ENCODE data around the gene NHLRC3.

Gene NHLRC3

GRCh38 chr13:39040206-39040605, 1.9 kb downstream of the NHLRC3 start:
- Histone ChIP-seq H3K4me3 (ENCODE audit: insufficient read length, low read depth) (no peak overlapping the region), H3K9ac (ENCODE audit: insufficient read length, low read depth) (no peak overlapping the region)
- TF ChIP-seq YY1 (IDR thresholded peaks at IDR 0.05; ENCODE audit: insufficient read depth, insufficient read length) (no peak), SUZ12 (IDR thresholded peaks at IDR 0.05; ENCODE audit: extremely low read depth, insufficient read depth, insufficient read length) (no peak), ZNF274 (IDR thresholded peaks at IDR 0.05; ENCODE audit: low read depth, low read length) (no peak)

GRCh38 chr13:39044536-39044935, 6.3 kb downstream of the NHLRC3 start:
- Histone ChIP-seq H3K36me3 (ENCODE audit: insufficient read depth, insufficient read length, low read length) (no peaks in the 10 kb centered on the region), H3K27me3 (ENCODE audit: insufficient read depth, insufficient read length) (no peaks in the 10 kb centered on the region), H3K9ac (ENCODE audit: insufficient read length, low read depth) (no peak overlapping the region), H3K9me3 (ENCODE audit: insufficient read depth, low read length) (no peaks in the 10 kb centered on the region), H3K4me1 (ENCODE audit: insufficient read depth, insufficient read length) (no peaks in the 10 kb centered on the region), H3K4me3 (ENCODE audit: insufficient read length, low read depth) (no peak overlapping the region)
- no peak for DNase-seq (ENCODE audit: low read depth, low spot score)
- no peak for TF ChIP-seq SUZ12 (IDR thresholded peaks at IDR 0.05; ENCODE audit: extremely low read depth, insufficient read depth, insufficient read length)
- no peak for TF ChIP-seq ZNF274 (IDR thresholded peaks at IDR 0.05; ENCODE audit: low read depth, low read length)
- no peak for TF ChIP-seq YY1 (IDR thresholded peaks at IDR 0.05; ENCODE audit: insufficient read depth, insufficient read length)

More at GRCh38 chr13:39040206-39040605, 1.9 kb downstream of the NHLRC3 start:
- DNase-seq (ENCODE audit: low read depth, low spot score), result no peak
- Histone ChIP-seq H3K9me3 (ENCODE audit: insufficient read depth, low read length) (no peaks in the 10 kb centered on the region), H3K4me1 (ENCODE audit: insufficient read depth, insufficient read length) (no peaks in the 10 kb centered on the region), H3K36me3 (ENCODE audit: insufficient read depth, insufficient read length, low read length) (no peaks in the 10 kb centered on the region), H3K27me3 (ENCODE audit: insufficient read depth, insufficient read length) (no peaks in the 10 kb centered on the region)

- Histone ChIP-seq H3K4me1 (ENCODE audit: insufficient read depth, insufficient read length) (no peaks in the 10 kb centered on the region), H3K4me3 (ENCODE audit: insufficient read length, low read depth) (no peak overlapping the region)
These were observed 9.3 kb downstream of the NHLRC3 start for GRCh38 chr13:39047560-39047959.

GRCh38 chr13:39048806-39049205, 10.6 kb downstream of the NHLRC3 start:
- Histone ChIP-seq H3K4me3 (ENCODE audit: insufficient read length, low read depth) (no peak overlapping the region), H3K27me3 (ENCODE audit: insufficient read depth, insufficient read length) (no peaks in the 10 kb centered on the region), H3K36me3 (ENCODE audit: insufficient read depth, insufficient read length, low read length) (no peaks in the 10 kb centered on the region), H3K9ac (ENCODE audit: insufficient read length, low read depth) (no peak overlapping the region), H3K9me3 (ENCODE audit: insufficient read depth, low read length) (no peaks in the 10 kb centered on the region), H3K4me1 (ENCODE audit: insufficient read depth, insufficient read length) (no peaks in the 10 kb centered on the region)
- no peak for DNase-seq (ENCODE audit: low read depth, low spot score)
- TF ChIP-seq YY1 (IDR thresholded peaks at IDR 0.05; ENCODE audit: insufficient read depth, insufficient read length), result no peak

More at GRCh38 chr13:39047560-39047959, 9.3 kb downstream of the NHLRC3 start:
- DNase-seq (ENCODE audit: low read depth, low spot score), result no peak
- Histone ChIP-seq H3K27me3 (ENCODE audit: insufficient read depth, insufficient read length) (no peaks in the 10 kb centered on the region), H3K36me3 (ENCODE audit: insufficient read depth, insufficient read length, low read length) (no peaks in the 10 kb centered on the region), H3K9ac (ENCODE audit: insufficient read length, low read depth) (no peak overlapping the region), H3K9me3 (ENCODE audit: insufficient read depth, low read length) (no peaks in the 10 kb centered on the region)
- TF ChIP-seq ZNF274 (IDR thresholded peaks at IDR 0.05; ENCODE audit: low read depth, low read length), result no peak
- TF ChIP-seq YY1 (IDR thresholded peaks at IDR 0.05; ENCODE audit: insufficient read depth, insufficient read length), result no peak

- Histone ChIP-seq H3K4me1 (ENCODE audit: insufficient read depth, insufficient read length) (no peaks in the 10 kb centered on the region), H3K4me3 (ENCODE audit: insufficient read length, low read depth) (no peak overlapping the region), H3K27me3 (ENCODE audit: insufficient read depth, insufficient read length) (no peaks in the 10 kb centered on the region), H3K36me3 (ENCODE audit: insufficient read depth, insufficient read length, low read length) (no peaks in the 10 kb centered on the region), H3K9ac (ENCODE audit: insufficient read length, low read depth) (no peak overlapping the region), H3K9me3 (ENCODE audit: insufficient read depth, low read length) (no peaks in the 10 kb centered on the region)
- TF ChIP-seq SUZ12 (IDR thresholded peaks at IDR 0.05; ENCODE audit: extremely low read depth, insufficient read depth, insufficient read length) (no peak), YY1 (IDR thresholded peaks at IDR 0.05; ENCODE audit: insufficient read depth, insufficient read length) (no peak), ZNF274 (IDR thresholded peaks at IDR 0.05; ENCODE audit: low read depth, low read length) (no peak)
- no peak for DNase-seq (ENCODE audit: low read depth, low spot score)
These were observed 11.0 kb downstream of the NHLRC3 start for GRCh38 chr13:39049274-39049673.

- H3K9me3 ChIP-seq (ENCODE audit: insufficient read depth, low read length), result peaks cover 3% of the 10 kb centered on the region; the same call in 1 of the 2 replicates
- H3K27me3 ChIP-seq (ENCODE audit: insufficient read depth, insufficient read length), result no peaks in the 10 kb centered on the region
- no peak for TF ChIP-seq YY1 (IDR thresholded peaks at IDR 0.05; ENCODE audit: insufficient read depth, insufficient read length)
- no peak for TF ChIP-seq ZNF274 (IDR thresholded peaks at IDR 0.05; ENCODE audit: low read depth, low read length)
- no peak for TF ChIP-seq SUZ12 (IDR thresholded peaks at IDR 0.05; ENCODE audit: extremely low read depth, insufficient read depth, insufficient read length)
- no peaks in the 10 kb centered on the region for H3K4me1 ChIP-seq (ENCODE audit: insufficient read depth, insufficient read length)
- H3K9ac ChIP-seq (ENCODE audit: insufficient read length, low read depth), result no peak overlapping the region
- no peak for DNase-seq (ENCODE audit: low read depth, low spot score)
- no peaks in the 10 kb centered on the region for H3K36me3 ChIP-seq (ENCODE audit: insufficient read depth, insufficient read length, low read length)
- no peak overlapping the region for H3K4me3 ChIP-seq (ENCODE audit: insufficient read length, low read depth)
These were observed 12.9 kb downstream of the NHLRC3 start for GRCh38 chr13:39051157-39051556.

- no peaks in the 10 kb centered on the region for H3K4me1 ChIP-seq (ENCODE audit: insufficient read depth, insufficient read length)
- H3K27me3 ChIP-seq (ENCODE audit: insufficient read depth, insufficient read length), result no peaks in the 10 kb centered on the region
- H3K9me3 ChIP-seq (ENCODE audit: insufficient read depth, low read length), result peaks cover 4% of the 10 kb centered on the region; the same call in 1 of the 2 replicates
- H3K9ac ChIP-seq (ENCODE audit: insufficient read length, low read depth), result no peak overlapping the region
- no peak for DNase-seq (ENCODE audit: low read depth, low spot score)
- H3K36me3 ChIP-seq (ENCODE audit: insufficient read depth, insufficient read length, low read length), result no peaks in the 10 kb centered on the region
- TF ChIP-seq YY1 (IDR thresholded peaks at IDR 0.05; ENCODE audit: insufficient read depth, insufficient read length), result no peak
- TF ChIP-seq SUZ12 (IDR thresholded peaks at IDR 0.05; ENCODE audit: extremely low read depth, insufficient read depth, insufficient read length), result no peak
- TF ChIP-seq ZNF274 (IDR thresholded peaks at IDR 0.05; ENCODE audit: low read depth, low read length), result no peak
- H3K4me3 ChIP-seq (ENCODE audit: insufficient read length, low read depth), result no peak overlapping the region
These were observed 14.7 kb downstream of the NHLRC3 start for GRCh38 chr13:39052944-39053343.

- no peak for DNase-seq (ENCODE audit: low read depth, low spot score)
- H3K9me3 ChIP-seq (ENCODE audit: insufficient read depth, low read length), result peaks cover 4% of the 10 kb centered on the region; the same call in 1 of the 2 replicates
- H3K36me3 ChIP-seq (ENCODE audit: insufficient read depth, insufficient read length, low read length), result no peaks in the 10 kb centered on the region
- no peak overlapping the region for H3K9ac ChIP-seq (ENCODE audit: insufficient read length, low read depth)
- no peaks in the 10 kb centered on the region for H3K27me3 ChIP-seq (ENCODE audit: insufficient read depth, insufficient read length)
- H3K4me3 ChIP-seq (ENCODE audit: insufficient read length, low read depth), result no peak overlapping the region
- H3K4me1 ChIP-seq (ENCODE audit: insufficient read depth, insufficient read length), result no peaks in the 10 kb centered on the region
- TF ChIP-seq YY1 (IDR thresholded peaks at IDR 0.05; ENCODE audit: insufficient read depth, insufficient read length) (no peak), ZNF274 (IDR thresholded peaks at IDR 0.05; ENCODE audit: low read depth, low read length) (no peak), SUZ12 (IDR thresholded peaks at IDR 0.05; ENCODE audit: extremely low read depth, insufficient read depth, insufficient read length) (no peak)
These were observed 15.9 kb downstream of the NHLRC3 start for GRCh38 chr13:39054112-39054511.
